ENCODE measurements around the gene DLG2.
"Not testable (repeated sequence)": the region's sequence is repeated elsewhere in the genome, so short reads cannot be mapped to it uniquely, and the experiment has no call there.

Gene DLG2

DNA sequence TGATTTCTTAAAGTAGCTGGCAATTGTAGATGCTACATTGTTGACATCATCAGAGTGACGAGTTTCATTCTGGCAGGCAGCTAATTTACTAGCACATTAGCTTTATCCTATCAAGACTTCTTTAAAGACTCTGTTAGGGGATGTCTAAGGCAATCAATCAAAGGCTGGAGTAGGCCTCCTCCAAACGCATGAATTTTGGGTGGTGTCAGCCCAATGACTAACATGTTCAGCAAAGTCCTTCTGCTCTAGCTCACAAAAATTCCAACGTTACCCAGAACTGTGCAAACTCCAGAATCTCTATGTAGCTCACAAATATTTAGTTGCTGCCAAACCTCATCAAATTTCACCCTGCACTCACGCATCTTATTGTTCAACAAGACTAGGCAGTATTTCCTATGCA lies 395.6 kb downstream of the DLG2 start:
- no peak for DNase-seq (ENCODE audit: low spot score)

DNA sequence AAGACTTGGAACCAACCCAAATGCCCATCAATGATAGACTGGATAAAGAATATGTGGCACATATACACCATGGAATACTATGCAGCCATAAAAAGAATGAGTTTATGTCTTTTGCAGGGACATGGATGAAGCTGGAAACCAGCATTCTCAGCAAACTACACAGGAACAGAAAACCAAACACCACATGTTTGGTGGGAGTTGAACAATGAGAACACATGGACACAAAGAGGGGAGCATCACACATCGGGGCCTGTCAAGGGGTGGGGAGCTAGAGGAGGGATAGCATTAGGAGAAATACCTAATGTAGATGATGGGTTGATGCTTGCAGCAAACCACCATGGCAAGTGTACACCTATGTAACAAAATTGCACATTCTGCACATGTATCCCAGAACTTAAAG lies 397.4 kb downstream of the DLG2 start:
- not testable (repeated sequence) for DNase-seq (ENCODE audit: low spot score)

DNA sequence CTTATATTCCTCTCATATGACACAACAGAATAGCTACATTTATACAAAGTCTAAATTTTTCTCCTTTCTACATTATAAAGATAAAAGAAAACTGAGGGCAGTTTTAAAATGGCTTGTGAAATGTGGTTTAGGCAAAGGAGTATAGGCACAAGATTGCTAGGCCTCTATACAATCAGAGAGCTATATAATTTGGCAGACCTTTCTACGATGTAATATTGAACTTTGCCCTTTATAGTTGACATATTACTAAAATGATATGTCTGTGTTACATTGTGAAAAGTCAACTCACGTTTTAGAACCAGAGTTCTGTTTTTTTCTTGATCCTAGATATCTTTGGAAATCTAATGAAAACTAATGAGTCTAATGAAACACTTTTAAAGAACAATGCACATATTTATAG lies 430.2 kb downstream of the DLG2 start:
- DNase-seq (ENCODE audit: low spot score), result no peak

DNA sequence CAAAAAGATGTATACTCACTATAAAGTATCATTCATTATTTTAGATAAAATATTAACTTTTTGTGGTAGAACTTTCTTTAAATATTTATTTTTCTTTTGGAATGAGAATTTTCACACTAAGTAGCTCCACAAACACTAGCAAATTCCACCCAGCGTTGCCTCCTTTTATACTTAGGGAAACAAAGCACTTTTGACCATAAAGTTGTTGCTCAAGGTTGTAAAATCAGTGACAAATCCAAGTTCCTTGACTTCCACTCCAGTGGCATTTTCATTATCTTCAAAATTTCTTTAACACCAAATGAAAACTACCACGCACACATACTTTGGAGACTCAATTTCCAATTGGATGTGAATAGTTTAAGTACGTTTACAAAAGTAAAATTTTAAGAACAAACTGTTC lies 431.2 kb downstream of the DLG2 start:
- DNase-seq (ENCODE audit: low spot score), result no peak

DNA sequence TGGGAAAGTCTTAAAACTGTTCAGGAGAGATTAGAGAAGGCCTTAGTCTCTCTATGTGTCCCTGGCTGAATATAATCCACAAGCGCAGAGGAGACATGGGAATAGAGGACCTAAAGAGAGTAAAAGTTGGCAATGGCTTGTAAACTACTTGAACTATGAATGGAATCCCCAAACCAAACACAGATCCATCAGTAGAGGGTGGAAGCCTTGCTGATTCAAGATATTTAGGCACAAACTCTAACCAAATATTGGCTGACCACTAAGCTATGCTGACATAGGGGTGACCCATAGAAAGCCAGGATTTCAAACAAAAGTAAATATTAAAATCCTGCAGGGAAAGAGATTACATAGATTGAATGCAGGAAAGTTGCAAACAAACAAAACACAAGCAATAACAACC lies 439.2 kb downstream of the DLG2 start:
- no peak for DNase-seq (ENCODE audit: low spot score)

DNA sequence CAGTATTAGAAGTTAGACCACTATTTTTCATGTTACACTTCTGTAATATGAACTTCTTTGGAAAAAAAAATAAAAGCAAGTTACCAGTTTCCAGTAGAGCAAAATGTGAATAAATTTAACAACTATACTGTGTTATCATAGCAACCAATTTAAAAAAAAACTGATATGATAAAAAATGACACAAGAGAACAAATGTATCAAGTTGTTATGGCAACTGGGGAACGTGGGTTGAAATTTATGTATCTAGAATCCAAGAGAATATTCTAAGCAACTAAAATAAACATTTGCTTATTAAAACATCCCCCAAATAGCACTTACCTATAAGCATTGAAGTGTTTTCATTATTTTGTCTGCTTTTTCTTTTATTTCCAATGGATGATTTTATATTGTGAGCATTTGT lies 442.4 kb downstream of the DLG2 start:
- no peak for DNase-seq (ENCODE audit: low spot score)

DNA sequence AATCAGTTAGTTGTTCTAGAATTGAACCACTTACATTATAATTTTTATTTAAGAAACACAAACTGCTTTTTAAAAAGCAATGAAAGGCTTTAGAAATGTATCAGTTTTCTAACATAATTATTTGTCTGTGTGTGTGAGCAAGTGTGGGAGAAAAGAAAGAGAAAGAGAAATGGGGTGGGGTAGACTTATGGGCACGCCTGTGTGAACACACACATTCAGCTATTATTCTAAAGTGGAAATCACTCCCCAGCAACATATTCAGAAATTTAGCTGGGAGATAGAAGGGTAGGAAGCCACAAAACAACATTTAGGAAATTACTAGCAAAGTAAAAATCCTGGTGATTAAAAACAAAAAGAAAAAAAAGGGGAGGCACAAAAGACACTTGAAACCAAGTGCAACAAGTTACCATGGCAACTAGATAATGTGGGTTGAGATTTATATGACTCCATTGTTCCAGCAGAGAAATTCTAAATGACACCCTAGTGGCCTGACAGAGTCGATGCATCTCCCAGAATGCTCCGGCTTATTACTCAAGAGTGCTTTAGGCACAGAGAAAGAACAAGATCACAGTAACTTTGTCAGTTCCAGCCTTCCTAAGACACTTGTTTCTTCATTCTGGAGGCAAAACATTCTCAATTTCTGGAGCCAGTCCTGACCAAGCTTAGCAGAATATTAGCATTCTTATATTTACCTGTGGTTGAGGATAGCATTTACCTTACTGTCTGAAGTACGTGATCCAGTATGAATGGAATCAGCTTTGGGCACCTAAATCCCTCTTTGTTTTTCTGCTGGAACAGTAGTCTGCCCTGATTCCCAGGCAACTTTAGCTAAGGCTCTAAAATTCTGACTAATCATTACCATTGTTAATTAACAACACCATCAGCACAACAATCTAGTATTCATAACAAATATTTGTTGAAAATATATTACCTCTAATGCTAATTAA lies 444.4 kb downstream of the DLG2 start:
- peak; percentile 39 for DNase-seq (ENCODE audit: low spot score)

DNA sequence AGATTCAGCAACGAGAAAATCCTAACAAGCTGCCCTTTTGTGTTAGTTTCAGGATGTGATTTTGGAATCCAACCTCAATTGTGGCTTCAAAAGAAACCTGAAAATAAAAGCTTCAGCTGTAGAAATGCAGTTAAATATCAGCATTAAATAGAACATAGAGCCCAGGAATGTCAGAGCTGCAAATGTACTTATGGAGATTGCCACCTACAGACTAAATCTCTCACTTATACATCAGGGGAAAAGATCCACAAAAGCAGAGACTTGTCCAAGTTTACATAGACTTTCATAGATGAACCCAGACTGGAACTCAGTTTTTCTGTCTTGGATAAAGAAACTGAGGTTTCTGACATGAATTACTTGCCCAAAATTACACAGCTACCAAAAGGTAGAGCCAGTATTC lies 446.6 kb downstream of the DLG2 start:
- DNase-seq (ENCODE audit: low spot score), result no peak

DNA sequence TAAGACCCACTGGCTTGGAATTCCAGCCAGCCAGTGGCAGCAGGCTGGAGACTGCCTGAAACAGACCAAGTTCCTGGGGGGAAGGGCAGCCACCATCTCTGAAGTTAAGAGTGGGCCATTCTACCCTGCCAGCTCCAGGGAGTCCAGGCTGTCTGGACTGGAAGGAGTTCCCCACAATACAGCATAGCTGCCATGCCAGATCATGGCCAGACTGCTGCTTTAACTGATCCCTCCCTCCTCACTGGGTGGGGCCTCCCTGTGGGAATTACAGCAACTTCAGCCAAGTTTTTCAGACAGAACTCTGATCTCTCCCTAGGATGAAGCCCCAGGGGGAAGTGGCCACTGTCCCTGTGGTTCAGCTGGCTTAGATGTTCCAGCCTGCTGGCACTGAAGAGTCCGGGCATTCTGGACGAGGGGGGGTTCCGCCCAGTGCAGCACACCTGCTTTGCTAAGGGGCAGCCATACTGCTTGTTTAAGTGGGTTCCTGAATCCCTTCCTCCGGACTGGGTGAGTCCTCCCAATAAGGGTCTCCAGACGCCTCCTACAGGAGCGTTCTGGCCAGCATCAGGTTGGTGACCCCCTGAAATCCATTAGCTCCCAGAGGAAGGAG lies 455.4 kb downstream of the DLG2 start:
- DNase-seq (ENCODE audit: low spot score), result no peak

DNA sequence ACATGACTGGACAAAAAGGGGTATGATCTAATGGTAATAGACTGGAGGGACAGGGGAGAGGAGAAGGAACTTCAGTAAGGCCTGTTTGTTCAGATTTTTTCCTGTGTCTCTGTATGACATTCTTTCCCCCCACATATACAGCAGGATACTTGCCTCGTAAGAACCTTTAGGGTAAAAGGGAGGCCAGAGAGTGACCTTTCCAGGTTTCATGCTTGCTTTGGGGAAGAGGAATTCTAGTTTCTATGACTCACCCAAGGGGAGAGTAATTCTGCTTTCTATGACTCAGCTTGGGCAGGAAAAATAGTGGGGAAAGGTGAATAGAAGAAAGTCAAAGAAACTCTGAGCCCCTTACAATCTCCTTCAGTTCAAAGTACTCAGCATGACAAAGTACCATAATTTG lies 457.0 kb downstream of the DLG2 start:
- DNase-seq (ENCODE audit: low spot score), result no peak

DNA sequence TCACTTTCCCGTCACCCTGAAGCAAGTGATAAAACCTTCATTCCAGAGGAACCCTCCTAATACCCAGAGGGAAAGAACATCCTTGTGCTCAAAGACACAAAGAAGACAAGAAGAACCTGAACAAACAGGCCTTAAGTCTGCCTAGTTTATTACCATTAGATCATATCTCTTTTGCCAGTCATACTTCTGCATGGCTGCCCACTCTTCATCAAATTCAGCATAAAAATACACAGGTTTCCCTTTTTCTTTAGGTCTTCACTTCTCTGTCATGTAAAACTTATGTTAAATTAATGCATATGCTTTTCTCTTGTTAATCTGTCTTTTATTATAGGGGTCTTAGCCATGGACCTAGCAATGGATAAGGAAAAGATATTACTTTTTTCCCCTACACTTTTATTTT lies 459.7 kb downstream of the DLG2 start:
- no peak for DNase-seq (ENCODE audit: low spot score)

DNA sequence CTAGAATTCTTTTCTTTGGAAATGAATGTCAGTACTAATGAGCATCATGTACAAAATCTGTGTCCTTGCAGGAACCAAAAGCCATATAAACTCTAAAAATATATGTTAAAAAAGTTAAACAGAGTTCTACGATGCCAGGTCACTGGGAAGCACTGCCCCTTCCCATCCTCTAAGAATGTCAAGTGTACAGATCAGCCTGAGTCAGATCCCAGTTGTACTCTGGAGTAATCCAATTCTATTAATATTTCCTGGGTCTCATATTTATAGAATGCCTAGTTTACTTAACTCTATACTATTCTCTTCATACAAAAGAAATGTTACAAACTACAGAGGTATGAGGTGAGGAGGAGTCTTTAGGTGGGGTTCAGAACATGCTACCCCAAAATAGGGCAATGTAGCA lies 460.1 kb downstream of the DLG2 start:
- DNase-seq (ENCODE audit: low spot score), result no peak

DNA sequence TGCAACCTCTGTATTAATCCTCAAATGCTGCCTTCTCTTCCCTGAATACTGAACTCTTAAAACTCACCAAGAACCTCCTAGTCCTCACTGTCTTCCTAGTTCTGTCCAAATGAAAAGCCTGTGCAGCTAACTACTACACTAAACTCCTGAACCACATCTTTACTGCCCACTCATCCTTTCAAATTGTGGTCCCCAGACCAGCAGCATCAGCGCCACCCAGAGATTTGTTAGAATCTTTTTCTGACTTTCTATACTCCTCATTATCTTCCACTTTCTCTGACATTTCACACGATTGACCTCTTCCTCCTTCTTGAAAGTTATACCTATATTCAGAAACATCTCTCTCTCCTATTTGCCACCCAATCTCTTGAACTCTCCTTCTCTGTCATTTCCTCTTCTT lies 461.3 kb downstream of the DLG2 start:
- DNase-seq (ENCODE audit: low spot score), result no peak

DNA sequence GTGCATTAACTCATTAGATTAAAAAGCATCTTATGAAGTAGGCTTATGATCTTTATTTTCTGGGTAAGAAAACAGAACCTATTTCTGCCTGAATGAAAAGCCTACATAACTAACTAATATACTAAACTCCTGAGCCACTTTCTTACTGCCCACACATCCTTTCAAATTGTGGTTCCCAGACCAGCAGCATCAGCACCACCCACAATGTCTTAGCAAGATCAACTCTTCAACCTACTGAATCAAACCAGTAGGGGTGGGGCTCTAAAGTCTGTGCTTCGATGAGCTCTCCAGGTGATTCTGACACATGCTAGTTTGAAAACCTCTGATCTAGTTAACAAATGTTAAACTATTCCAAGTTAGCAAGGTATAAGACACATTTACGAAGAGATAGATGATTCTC lies 462.4 kb downstream of the DLG2 start:
- no peak for DNase-seq (ENCODE audit: low spot score)

DNA sequence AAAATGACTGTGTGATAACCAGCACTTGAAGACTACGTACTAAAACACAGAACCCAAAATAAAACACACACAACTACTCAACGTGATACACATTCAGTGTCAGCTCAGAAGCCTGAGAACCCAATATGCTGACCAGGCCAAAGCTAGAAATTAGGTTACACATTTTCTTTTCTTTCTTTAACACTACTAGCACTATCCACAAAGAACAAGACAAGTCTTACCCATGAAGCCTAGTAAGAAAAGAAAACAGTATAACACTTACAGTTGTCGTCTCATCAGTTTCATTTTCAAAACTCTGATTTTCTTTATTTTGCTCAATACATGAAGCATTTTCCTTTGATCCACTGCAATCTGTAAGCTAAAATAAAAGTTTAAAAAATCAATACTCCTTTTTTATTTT lies 472.9 kb downstream of the DLG2 start:
- DNase-seq (ENCODE audit: low spot score), result no peak

DNA sequence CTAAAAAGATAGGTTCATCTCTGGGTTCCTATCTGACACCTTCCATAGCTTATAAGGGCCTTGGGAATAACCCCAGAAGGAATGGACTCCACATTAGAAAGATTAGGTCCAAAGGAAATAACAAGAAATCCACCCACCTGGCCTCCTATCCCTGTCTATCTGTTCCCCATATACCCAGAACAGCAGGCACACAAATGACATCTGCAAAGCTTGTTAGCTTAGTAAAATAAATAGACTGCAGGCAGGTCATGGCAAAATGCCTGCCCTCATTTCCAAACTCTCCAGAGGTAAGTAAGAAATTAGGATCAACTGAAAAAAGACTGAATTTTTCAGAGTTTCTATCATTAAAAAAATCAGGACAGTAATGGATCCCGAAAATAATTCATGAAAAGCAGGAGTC lies 489.5 kb downstream of the DLG2 start:
- DNase-seq (ENCODE audit: low spot score), result no peak

DNA sequence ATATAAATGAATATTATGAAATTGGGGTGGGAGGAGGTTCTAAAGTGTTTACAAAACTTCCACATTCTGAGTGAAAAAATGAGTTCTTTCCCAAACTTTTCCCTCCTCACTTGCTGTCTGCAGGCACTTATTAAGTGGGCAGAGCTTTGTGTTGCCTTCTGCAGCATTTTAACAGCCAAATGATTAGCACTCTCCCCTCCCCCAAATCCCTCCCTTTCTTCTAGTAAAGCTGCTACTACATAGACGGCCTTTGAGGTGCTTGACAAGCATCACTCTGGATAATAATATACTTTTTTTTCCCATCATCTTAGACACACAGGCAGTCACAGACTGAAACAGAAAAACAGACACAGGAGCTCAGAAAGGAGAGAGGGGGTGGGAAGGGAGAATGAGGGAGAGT lies 493.5 kb downstream of the DLG2 start:
- DNase-seq (ENCODE audit: low spot score), result no peak

DNA sequence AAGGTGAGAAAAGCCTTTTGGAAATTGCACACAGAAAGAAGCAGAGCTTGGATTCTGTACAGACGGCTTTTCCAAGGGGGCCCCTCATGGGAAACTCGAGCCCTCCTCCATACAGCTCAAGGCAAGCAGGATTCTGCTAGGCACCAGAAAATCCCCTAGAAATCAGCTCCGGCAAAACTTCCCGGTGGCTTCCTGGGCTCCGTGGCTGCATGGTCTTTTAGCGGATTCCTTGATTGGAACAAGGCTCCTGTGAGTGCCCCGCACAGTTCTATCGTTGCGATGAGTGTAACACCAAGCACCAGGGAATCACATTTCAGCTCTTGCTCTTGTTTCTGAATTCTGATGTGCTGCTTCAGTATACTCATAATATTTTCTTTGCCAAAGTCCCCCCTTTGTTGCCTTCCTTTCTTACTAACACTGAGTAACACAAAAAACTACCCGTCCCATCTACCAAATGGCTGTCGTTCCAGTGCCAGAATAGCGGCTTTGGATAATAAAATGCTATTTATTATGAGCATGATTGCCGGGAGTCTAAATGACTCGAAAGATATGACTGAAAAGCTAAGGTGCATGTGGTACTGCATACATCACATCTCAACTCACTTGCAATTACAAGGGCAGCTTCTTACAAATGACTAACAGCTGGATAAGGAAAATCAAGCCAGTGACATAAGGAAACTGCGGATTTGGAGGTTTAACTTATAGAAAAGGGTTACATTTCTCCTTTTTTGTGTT lies 494.1 kb downstream of the DLG2 start:
- no peak for DNase-seq (ENCODE audit: low spot score)

DNA sequence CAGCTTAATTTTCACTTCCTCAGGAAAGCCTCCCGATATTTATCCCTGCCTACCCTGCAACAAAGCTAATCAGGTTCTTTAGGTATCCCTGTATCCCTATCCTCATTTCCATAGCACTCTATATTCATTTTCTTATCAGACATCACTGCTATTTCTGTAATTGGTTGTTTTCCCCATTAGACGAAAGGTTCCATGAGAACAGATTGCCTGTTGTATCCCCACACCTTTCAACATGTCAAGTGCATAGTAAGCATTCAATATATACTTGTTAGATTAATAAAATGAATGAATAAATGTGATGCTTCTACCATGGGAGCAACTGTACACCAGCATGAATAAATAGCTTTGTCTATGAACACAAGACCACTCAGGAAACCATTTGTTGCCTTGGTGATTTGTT lies 499.8 kb downstream of the DLG2 start:
- no peak for DNase-seq (ENCODE audit: low spot score)

DNA sequence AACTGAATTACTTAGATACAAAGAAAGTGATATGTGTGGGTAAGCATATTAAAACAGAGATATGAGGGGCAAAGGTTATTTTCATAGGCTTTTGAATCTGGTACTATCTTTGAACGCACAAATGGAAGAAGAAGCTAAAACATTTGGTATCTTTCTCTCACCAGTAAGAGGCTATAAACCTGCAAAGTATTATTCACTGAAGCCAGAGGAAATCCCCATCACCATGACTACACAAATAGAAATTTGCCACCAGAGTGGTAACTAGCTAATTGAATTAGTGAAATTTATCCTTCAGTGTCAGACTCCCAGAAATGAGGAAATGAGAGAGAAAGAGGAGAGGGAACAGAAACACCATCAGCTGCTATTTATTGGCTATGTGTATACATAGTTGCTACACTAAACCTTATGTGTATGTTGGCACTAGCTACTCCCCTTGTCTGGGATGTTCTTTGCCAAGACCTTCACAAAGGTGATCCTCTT lies 503.4 kb downstream of the DLG2 start:
- DNase-seq (ENCODE audit: low spot score), result no peak

DNA sequence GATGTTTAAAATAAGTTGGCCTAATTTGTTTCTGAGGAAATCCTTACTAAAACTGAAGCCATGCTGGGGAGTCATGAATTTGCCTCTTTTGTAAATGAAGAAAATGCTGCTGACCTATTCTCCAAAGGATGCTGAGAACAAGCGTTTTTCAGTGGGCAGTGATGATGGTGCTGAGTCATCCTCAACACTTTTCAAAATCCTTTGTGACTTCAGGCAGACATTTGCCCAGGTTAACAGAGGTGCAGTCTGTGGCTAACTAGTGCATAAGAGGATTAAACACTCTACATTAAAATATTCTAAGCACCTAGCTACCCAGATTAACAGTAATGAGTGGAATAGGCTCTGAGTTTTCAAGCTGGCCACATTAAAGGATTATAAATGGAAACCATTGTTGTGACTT lies 509.0 kb downstream of the DLG2 start:
- no peak for DNase-seq (ENCODE audit: low spot score)

DNA sequence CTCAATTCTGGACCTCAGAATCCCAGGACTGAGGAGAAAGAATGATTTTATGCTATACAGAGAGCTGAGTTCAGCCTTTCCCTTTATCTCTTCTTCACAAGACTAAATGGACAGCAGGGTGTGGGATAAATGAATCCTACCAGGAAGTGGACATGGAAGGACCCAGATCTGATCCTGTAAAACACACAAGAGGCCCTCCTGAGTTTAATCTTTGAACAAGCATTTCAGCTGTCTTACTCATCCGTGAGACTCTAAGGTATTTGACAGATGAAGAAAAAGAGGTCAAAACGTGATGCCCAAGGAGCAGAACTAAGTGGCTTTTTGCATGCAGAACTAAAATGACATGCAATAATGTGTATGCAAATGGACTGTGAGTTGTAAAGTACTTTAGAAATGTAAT lies 511.3 kb downstream of the DLG2 start:
- no peak for DNase-seq (ENCODE audit: low spot score)

DNA sequence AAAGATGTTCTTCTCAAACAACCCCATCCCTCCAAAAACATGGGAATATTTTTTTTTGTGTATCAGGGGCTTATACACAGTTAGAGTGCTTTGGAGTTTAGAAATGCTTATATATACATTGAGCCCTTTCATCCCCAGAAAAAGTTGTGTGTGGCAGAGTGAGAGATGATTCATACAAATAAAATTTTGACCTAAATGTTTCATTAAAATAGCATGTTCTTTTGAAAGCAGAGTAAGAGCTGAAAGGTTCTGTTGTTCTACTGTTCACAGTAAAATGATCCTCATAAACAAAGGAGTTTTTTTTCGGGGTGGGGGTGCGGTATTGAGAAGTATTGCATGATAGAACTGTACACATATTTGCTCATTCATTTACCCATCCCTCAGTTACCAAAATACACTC lies 512.4 kb downstream of the DLG2 start:
- DNase-seq (ENCODE audit: low spot score), result peak; percentile 31

All from SW480 (cell line).